Urinary bladder (tissue), 2 donors: Measurements from ENCODE around the gene AKAP8. TPM values are rescaled to one million over a fixed set of nuclear protein-coding genes. Genes with fewer than 3 reads are reported as not detected.

Experiments used
- polyA plus RNA-seq: library from polyadenylated mRNA; stranded (reverse); fragments of 200-250 nt; gene quantifications from one replicate; pipeline ENCODE4 v1.2.3, GENCODE V29; 2013
- small RNA-seq: library from RNA; depleted of rRNA; stranded (forward); fragments of <200 nt; gene quantifications from one replicate; pipeline ENCODE3, GENCODE V24; 2014
- total RNA-seq: library from RNA; depleted of rRNA; stranded (reverse); fragments of >200 nt; gene quantifications from one replicate; pipeline ENCODE4 v1.2.3, GENCODE V29; 2014
- donor health status: healthy.

The AKAP8 gene
- total and polyA plus RNA-seq, 2 donors: 13.4 to 24.2 TPM

Small RNAs within 50 kb of the gene (small RNA-seq; reads per million reads assigned to genes)
- not detected for gene AC005776.1

Other genes starting within 250 kb of the AKAP8 start
- gene NOTCH3, start 178.8 kb downstream of the AKAP8 start, total RNA-seq: 53.6 TPM
- 35.9 TPM for gene NOTCH3, start 178.8 kb downstream of the AKAP8 start, polyA plus RNA-seq
- 0.74 TPM for gene EPHX3, start 147.3 kb downstream of the AKAP8 start, total RNA-seq
- gene EPHX3, start 147.3 kb downstream of the AKAP8 start, polyA plus RNA-seq: 1.6 TPM
- 16.4 TPM for gene BRD4, start 47.2 kb downstream of the AKAP8 start, total RNA-seq
- gene BRD4, start 47.2 kb downstream of the AKAP8 start, polyA plus RNA-seq: 28.0 TPM
- 57.3 TPM for gene AKAP8L, start 39.2 kb upstream of the AKAP8 start, total RNA-seq
- gene AKAP8L, start 39.2 kb upstream of the AKAP8 start, polyA plus RNA-seq: 57.3 TPM
- gene WIZ, start 70.2 kb upstream of the AKAP8 start, total RNA-seq: 5.8 TPM
- 42.5 TPM for gene WIZ, start 70.2 kb upstream of the AKAP8 start, polyA plus RNA-seq
- gene RASAL3, start 84.8 kb upstream of the AKAP8 start, total RNA-seq: 0.85 TPM
- 1.8 TPM for gene RASAL3, start 84.8 kb upstream of the AKAP8 start, polyA plus RNA-seq
- gene PGLYRP2, start 99.7 kb upstream of the AKAP8 start, total RNA-seq: not detected
- gene PGLYRP2, start 99.7 kb upstream of the AKAP8 start, polyA plus RNA-seq: 0.08 TPM
- 2.4 TPM for gene CYP4F22, start 128.7 kb upstream of the AKAP8 start, total RNA-seq
- gene CYP4F22, start 128.7 kb upstream of the AKAP8 start, polyA plus RNA-seq: 2.6 TPM
- gene CYP4F8, start 235.4 kb upstream of the AKAP8 start, total RNA-seq: 0.37 TPM
- gene CYP4F8, start 235.4 kb upstream of the AKAP8 start, polyA plus RNA-seq: 1.9 TPM